GM21423 (cell line): Measurements from ENCODE around the gene ADD1.

Experiments used
- ATAC-seq: cut with Tn5 transposase; IDR thresholded peaks from one replicate; pipeline ENCODE4 v1.9.1; 2021; ENCODE audit warnings: mild to moderate bottlenecking, moderate library complexity; ENCODE audit not compliant: unreplicated experiment

ADD1 gene, protein sequence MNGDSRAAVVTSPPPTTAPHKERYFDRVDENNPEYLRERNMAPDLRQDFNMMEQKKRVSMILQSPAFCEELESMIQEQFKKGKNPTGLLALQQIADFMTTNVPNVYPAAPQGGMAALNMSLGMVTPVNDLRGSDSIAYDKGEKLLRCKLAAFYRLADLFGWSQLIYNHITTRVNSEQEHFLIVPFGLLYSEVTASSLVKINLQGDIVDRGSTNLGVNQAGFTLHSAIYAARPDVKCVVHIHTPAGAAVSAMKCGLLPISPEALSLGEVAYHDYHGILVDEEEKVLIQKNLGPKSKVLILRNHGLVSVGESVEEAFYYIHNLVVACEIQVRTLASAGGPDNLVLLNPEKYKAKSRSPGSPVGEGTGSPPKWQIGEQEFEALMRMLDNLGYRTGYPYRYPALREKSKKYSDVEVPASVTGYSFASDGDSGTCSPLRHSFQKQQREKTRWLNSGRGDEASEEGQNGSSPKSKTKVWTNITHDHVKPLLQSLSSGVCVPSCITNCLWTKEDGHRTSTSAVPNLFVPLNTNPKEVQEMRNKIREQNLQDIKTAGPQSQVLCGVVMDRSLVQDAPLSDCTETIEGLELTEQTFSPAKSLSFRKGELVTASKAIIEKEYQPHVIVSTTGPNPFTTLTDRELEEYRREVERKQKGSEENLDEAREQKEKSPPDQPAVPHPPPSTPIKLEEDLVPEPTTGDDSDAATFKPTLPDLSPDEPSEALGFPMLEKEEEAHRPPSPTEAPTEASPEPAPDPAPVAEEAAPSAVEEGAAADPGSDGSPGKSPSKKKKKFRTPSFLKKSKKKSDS

DNA sequence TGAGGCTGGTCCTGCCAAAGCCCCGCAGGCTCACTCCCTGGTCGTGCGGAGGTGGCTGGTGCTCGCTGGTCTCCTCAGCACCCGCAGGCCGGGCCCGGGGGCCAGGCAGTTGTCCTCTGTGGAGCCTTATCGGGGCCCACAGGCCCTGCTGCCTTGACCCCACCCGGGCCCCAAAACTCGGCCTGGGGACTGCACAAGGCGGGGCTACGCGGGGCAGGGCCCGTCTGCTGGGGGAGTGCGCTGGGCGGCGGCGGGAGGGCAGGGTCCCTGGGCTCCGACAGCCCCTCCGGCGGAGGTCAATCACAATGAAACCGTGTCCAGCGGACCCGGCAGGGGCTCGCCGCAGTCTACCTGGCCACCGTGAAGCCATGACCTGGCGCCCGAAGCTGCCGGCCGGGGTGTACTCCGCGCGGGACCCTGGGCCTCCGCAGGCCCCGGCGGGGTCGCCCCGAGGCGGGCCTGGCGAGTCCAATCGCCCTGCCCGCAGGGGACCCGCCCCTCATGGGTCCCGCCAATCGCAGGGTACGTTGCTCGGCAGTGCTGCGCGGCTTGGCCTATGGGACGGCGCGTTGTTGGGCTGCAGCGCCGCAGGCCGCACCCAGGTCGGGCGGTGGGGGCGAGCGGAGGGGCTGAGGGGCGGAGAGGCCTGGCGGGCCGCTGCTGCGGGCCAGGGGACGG is at the start of gene ADD1:
ADD1 (plus strand) TSS at position 582 of the 678 bp plus-strand sequence. CDS start 32,072 bp downstream, outside the sequence.
- peak; percentile 79 for ATAC-seq

DNA sequence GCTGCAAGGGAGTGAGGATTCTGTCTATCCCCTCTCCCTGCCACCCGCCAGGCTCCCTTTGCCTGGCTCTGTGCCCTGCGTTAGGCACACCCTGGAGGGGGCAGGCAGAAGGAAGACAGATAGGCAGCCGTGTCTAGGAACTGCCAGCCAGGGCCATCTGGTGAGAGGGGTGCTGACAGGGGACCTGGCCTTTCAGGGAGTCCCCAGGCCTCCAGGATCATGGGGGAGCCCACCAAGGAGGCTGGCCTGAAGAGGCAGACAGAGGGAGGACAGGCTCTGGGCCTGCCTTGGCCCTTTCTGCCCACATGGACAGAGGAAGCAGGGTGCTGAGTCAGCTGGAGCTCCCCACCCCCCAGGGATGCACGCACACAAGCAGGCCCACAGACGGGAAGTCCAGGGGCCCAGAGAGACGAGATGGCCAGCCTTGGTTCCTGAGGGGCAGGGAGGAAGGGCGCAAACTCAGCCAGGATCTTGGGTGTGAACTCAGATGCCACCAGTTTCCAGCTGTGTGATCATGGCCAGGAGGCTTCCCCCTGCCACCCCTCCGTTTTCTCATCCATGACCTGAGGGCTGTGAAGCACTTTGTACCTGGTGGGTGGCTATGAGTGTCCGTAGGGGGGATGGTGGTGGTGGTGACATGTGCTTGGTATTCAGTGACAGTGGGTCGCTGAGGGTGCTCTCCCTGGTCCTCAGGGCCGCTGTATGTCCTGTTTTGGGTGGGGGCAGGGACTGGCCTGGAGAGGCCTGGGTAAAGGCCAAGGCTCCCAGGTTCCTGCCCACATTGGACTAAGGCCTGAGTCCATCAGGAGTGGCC is 49.0 kb upstream of the ADD1 start:
- ATAC-seq: no peak

DNA sequence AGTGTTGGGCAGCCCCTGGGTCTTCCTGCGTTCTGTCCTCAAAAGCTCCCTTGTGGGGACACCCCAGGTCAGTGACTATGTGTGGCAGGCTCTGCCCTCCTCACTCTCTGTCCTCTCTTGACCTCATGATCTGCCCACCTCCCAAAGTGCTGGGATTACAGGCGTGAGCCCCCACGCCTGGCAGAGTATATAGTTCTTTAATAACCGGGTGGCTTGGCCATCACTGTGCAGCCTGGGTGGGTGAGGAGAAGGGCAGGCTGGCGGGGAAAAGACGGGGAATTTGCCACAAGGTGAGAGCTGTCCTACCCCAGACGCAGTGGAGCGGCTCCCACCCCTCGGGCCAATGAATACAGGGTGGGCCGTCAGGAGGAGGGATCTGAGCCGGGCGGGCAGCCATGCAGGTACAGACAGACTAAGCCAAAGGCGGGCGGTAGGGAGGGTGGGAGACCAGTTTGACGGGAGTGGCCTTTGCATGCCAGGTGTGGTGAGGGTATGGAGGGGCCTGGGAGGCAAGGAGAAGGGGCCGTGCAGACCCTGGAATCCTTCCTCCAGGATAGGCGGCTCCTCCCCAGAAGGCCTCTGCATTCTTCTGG is 48.2 kb upstream of the ADD1 start:
- no peak for ATAC-seq

DNA sequence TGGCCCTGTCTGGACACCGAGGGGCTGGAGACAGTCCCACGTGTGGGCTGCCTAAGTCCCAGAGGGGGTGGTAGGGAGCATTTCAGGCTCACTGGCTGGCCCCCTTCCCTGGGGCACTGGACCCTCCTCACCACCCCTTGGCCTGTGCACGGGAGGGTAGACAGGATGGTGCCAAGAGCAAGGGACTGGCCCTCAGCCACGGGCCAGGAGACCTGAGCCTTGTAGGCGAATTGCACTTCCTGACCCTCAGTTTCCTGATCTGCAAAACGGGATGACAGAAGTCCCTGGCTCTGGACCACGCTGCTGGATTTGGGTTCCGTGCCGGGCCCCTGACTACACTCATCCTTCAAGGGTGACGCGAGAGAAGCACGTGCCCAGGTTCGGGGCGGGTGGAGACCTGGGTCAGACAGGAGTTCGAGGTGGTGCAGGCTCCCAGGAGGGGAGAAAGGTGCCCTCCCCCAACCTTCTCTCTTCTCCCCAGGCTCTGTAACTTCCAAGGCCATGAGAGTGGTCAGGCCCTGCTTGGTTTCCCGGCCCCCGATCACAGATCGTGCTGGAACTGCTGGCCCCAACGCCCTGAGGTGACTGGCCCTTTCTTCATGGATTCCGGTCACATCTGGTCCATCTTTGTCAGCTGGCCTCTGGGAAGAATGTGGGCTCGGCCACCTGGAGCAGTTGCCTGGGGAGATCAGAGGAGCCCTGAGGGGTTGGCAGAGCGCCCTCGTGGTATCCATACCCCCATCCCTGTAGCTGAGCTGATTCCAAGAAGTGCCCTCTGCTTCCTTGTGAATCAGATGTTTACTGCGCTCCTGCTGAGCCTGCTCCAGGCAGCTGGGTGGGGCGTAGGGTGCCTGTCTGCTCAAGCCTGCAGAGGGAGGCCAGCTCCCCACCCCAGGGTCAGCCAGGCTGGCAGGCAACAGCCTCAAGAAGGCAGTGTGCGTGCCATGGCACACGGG is 47.5 kb upstream of the ADD1 start:
- no peak for ATAC-seq

DNA sequence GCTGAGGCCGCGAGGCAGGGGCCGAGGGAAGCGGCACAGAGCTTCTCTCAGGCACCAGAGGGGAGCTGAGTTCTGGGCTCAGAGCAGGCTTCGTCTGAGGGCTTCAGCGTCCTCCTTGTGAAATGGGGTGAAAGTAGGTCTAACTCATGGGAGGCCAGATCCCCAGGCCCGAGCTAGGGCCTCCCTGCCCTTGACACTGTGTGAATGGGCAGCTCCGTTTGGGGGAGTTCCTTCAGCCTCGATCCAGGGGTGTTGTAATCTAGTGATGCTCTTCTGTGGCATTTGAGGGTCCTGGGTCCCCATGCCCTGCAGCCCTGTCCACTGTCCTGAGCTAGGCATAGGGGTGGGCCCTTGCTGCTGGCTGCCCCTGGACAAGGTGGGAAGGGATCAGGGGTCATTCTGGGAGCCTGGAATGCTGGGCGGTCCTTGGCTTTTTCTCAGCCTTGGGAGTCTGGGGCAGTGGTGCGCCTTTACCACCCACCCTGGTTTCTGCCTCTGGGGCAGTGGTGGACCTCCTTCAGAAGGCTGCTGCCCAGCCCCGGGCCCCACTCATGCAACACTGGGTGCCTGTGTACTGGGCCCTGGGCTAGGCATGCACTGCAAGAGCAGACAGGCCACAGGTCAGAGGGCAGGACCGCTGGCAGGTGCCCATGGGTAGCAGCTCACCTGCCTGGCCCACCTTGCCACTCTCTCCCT is 46.6 kb upstream of the ADD1 start:
- no peak for ATAC-seq

DNA sequence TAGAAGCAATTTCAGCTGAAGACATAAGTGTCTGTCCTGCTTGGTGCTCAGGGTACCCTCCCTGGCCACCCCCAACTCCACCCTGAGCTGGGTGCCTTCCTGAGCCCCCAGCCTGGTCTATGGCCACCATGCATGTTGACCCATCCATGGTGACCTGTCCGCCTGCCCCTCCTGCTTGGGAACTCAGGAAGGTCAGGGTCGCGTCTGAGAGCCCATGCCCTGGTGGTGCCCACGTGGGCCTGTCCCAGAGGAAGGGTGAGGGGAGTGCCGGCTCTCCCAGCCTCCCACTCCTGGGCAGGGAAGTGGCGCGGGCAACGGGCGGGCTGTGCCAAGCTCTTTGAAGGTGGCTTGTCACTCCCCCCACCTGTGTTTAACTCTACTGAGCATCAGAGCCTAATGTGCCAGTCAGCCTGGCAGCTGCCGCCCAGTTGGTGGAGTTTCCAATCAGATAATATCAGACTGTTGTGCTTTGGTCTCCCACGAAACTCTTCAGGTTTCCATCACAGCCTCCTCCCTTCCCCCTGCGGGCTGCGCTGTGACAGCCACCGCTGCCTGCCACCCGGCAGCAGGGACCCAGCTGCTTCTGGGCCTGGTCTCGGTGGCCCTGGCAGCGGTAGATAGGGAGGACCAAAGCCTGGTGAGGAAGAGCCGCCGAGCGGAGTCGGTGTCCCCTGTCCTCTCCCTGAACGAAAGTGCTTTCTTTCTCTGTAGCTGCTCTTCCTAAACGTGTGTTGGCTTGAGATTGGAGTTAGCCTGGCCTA is 45.9 kb upstream of the ADD1 start:
- ATAC-seq: no peak

DNA sequence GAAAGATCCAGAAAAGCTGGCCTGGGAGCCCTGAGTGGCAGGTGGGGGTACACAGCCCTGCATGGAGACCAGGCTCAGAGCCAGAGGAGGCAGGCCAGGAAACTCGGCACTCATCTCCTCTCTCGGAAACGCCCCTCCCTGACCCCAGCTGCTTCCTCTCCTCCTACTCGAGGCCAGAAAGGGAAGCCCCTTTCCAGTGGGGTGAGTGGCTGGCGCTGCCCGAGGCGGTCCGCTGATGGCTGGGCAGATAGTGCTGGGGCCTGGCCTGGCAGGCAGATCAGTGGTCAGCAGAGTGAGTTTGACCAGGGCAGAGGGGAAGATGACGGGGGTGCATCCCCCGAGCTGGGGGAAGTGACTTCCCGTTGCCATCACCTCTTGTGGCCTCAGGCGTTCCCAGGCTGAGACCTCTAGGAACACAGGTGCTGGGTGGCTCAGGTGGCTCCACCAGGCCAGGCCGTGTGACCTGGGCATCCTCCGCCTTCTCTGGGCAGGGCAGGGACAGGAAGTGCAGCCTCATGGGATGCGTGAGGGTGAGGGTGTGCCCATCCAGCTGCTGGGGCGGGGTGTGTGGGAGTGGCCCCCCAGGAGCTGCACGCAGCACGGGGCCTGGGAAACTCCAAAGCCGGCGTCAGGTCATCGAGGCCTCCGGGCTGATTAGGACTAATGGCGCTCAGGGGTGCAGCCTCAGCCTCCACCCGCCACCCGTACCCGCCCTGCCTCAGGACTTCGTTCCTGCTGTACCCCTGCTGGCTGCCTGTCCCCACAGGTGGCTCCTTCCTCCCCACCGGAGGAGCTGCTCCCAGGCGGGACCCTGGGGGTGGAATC is 45.0 kb upstream of the ADD1 start:
- peak; percentile 43 for ATAC-seq

DNA sequence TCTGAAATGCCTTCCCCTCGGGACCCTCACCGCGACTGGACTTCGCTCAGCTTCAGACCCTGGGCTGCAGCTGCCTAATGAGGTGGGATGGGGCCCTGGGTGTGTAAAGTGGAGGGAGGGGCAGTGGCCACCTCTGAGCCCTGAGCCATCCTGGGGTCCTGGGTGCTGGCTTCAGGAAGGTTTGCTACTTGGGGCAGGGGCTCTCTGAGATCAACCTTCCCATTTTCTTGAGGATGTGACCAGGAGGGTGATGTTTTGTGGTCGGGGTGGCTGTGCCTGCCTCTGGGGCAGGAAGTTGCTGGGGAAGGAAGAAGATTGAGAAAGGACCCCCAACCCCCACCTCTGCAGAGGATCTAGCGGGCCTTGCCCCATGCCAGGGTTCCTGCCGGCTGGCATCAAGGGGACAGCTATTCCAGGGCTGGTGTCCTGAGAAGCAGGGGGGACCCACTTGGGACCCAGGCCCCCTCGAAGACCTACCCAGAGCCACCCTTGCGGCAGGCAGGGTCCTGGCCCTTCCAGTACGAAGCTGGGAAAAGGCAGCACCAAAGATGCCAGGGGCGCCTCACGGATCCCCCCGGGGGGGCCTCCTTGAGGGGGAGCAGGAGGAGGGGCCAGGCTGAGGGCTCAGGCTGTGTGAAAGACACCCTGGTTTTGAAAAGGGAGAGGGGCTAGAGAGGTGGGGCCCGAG is 44.3 kb upstream of the ADD1 start:
- ATAC-seq: no peak

DNA sequence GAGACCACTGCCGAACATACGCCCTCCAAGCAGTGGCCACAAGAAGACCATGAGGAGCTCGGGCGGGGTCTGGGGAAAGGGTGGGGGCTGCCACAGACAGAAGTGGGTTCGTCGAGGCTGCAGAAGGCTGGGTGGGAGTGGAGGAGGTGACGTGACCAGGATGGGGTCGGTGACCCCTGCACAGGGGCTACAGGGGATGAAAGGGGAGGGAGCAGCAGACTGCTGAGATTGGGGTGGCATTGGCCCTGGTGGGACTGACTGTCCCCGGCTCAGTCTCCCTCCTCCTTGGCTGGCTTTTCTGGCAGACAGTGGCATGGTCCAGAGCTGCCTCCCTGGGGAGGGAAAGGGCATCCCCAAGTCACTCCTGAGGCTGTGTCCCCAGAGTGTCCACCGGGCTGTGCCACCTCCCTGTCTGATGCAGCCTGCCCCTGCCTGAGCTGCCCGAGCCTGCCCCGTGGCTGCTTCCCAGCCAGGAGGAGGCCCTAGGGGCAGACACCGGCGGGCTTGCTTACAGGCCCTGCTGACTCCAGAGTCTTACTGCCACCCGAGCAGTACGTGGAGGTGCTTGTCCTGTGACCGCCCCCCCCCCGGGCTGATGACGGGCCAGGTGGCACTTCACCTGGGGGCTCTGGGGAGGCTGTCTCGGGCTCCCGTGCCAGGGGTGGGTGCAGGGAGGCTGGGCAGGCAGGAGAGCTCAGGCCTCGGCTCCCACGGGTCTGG is 43.5 kb upstream of the ADD1 start:
- no peak for ATAC-seq

DNA sequence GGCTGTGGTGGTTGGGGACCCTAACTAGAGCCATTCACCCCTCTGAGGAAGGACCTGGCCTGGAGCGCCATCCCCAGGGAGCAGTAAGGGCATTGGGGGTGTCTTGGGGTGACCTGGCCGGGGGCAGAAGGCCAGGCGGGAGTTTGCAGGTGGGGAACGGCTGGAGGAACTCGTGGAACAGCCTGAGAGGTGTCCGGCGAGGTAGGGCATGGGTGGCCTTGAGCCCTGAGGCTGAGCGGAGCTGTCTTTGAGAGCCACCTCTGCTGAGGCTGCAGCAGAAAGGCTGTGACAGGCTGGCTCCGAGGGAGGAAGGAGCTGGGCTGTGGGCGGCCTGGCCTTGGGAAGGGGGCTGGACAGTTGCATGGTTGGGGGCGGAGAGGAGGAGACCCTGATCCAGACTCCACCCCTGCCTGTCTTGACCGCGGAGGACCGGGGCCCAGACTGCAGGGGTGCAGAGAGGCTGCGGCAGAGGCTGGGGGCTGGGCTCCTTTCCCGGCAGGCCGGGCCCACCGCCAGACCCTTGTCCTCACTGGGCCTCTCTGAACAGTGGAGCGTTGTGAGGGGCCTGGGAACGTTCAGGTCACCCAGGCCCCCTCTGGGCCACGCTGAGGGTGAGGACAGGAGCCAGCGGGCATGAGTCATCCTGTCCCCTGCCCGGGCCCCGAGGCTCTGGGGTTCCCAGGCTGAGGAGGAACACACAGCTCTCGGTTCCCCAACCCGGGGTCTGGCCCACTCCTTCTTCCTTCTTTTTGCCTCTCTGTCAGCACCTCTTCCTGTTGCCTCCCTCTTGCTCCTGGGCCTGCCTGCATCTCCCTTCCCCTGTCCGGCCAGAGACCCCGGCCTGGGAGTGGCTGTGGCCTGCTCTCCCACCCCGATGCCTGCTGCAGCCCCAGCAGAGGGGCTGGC is 42.7 kb upstream of the ADD1 start:
- ATAC-seq: no peak

DNA sequence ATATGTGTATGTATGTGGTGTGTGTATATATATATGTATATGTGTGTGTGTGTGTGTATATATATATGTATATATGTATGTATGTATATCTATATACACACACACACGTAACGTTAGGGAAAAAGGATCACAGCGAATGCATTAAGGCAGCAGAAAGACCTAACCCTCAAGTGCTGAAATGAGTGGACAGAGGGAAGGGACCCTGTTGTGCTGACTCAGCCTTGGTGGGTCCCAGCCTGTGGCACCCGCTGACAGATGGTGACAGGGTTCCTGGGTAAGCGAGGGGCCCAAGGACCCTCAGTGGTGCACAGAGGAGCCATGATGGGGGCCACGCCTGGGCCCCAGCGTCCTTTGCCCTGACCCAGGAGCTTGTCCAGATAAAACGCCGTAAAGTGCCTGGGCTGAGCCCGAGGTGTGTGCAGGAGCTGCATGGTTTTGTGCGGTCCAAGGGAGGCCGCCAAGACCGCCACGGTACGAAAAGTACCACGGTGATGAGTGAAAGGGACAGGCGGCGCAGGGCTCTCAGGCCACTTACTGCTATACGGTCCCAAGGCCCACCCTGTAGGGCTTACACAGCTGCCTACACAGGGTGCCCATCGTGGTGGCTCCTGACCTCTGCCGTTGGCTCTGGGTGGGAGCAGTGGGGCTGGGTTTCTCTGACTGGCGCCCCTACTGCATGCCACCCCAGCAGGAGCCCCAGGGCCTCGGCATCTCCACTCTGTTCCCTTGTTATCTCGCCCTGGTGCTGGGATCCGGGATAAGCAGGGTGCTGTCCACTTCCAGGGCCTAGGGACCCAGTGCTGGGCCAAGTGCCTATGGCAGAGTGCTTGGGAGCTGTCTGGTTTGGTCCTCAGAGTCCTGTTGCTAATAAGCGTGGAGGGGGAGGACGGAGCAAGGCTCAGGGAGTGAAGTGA is 40.8 kb upstream of the ADD1 start:
- no peak for ATAC-seq

DNA sequence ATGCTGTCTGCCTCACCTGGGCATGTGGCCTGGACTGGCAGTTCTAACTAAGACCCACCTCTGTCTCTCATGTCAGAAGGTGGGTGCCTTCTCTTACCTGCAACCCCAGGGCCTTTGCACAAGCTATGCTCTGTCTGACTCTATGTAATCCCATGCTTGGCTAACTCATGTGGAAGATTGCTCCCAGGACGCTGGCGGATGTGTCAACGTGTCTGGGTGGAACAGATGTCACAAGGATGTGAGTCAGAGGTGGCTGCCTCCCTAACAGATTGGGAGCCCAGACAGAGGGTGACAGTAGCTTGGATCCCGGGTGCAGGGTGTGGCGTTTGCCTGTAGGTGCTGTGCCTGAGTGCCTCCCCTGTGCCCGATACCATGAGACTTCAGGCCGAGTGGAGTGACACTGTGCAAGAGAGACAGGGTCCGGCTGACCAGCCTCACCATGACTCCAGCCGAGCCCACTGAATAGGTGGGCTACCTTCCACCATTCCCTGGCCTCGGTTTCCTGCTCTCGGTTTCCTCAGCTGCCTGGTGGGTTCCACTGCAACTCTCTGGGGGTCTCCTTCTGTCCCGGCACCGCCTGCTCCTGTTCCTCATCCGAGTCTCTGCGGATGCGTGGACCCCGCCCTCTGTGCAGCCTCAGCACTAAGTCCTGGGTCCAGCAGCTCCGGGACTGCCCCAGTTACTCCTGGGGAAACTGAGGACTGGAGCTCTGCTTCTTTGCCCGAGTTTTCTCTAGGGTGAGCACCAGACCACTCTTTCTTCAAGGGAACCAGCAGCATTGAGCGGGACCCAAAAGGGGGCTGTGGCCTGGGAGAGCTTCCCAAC is 39.8 kb upstream of the ADD1 start:
- ATAC-seq: no peak

DNA sequence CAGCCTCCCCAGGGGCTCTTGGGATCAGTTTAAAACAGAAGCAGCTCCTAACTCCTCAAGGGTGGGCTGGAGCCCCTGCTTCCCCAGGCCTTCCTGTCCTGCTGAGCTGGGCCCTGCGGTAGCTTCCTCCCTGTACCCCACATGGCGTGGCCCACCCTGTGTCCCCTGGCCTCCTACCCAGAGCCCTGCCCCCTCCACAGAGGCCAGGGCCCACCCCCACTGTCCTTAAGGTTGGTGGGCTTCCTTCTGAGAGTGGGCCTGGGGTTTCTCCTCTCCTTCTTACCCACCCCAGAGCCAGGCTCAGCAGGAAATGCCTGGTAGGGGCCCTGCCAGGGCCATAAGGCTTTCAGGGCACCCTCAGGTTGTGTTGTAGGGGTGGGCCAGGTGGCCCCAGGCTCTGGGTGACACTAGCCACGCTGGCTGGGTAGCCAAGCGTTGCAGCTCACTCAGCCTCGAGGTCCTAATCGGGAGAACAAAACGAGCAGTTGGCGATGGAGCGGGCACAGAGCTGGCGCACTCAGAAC is 39.1 kb upstream of the ADD1 start:
- no peak for ATAC-seq
